GM12891 (cell line): Measurements from ENCODE around the gene PIP5K1B.

Experiments used
- PAX5 ChIP-seq: IDR thresholded peaks from 2 replicates; pipeline ENCODE4 v1.6.1; 2011; ENCODE audit warnings: low read length, moderate library complexity, mild to moderate bottlenecking; ENCODE audit not compliant: insufficient read depth, severe bottlenecking
- POLR2A ChIP-seq: IDR thresholded peaks from 2 replicates; pipeline ENCODE4 v1.6.1; 2011; ENCODE audit warnings: low read depth, low read length, control low read depth
- POLR2AphosphoS5 ChIP-seq: IDR thresholded peaks from 2 replicates; pipeline ENCODE4 v1.6.1; 2011; ENCODE audit warnings: low read depth, low read length, control low read depth
- SPI1 ChIP-seq: IDR thresholded peaks from 2 replicates; pipeline ENCODE4 v1.6.1; 2011; ENCODE audit warnings: low read depth, low read length, control low read depth
- TAF1 ChIP-seq: IDR thresholded peaks from 2 replicates; pipeline ENCODE4 v1.6.1; 2011; ENCODE audit warnings: low read depth, low read length, control low read depth

- TF ChIP-seq POLR2A, result no peak
- TF ChIP-seq POLR2AphosphoS5, result no peak
- no peak for TF ChIP-seq TAF1
- TF ChIP-seq SPI1, result no peak
- no peak for TF ChIP-seq PAX5
Observed at GRCh38 chr9:68978501-68978900, 273.5 kb downstream of the PIP5K1B start.
